ENCODE results near the gene OCA2.

Gene OCA2

DNA sequence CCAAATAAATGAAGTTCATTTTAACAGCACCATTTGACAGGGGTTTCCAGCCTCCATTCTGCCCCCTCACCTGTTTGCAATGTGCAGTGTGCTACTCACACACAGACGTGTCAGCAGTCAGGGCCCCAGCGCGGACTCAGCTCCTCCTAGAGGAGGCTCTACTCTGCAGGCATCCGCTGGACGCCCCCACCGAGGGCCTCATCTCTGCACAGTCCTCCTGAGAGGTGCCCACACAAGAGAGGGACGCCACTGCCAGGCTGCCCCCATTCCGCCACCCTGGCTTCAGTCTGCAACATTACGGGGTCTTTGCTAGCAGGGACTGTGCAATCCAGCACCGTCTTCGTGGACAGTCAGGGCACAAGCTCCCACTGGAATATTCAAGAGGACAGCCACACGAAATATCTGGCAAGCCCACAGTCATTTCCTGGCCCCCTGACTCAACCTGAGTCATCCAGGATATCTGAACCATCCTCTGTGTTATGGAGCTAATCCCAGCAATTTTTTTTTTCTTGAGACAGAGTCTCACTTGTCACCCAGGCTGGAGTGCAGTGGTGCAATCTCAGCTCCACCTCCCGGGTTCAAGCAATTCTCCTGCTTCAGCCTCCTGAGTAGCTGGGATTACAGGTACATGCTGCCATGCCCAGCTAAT lies 255.0 kb downstream of the OCA2 start:
- TF ChIP-seq, protein P1, sequence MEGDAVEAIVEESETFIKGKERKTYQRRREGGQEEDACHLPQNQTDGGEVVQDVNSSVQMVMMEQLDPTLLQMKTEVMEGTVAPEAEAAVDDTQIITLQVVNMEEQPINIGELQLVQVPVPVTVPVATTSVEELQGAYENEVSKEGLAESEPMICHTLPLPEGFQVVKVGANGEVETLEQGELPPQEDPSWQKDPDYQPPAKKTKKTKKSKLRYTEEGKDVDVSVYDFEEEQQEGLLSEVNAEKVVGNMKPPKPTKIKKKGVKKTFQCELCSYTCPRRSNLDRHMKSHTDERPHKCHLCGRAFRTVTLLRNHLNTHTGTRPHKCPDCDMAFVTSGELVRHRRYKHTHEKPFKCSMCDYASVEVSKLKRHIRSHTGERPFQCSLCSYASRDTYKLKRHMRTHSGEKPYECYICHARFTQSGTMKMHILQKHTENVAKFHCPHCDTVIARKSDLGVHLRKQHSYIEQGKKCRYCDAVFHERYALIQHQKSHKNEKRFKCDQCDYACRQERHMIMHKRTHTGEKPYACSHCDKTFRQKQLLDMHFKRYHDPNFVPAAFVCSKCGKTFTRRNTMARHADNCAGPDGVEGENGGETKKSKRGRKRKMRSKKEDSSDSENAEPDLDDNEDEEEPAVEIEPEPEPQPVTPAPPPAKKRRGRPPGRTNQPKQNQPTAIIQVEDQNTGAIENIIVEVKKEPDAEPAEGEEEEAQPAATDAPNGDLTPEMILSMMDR (IDR thresholded peaks at IDR 0.05; ENCODE audit: low read length) = no peak
- no peak for TF ChIP-seq EZH2 (IDR thresholded peaks at IDR 0.05; ENCODE audit: borderline replicate concordance, low read length)

DNA sequence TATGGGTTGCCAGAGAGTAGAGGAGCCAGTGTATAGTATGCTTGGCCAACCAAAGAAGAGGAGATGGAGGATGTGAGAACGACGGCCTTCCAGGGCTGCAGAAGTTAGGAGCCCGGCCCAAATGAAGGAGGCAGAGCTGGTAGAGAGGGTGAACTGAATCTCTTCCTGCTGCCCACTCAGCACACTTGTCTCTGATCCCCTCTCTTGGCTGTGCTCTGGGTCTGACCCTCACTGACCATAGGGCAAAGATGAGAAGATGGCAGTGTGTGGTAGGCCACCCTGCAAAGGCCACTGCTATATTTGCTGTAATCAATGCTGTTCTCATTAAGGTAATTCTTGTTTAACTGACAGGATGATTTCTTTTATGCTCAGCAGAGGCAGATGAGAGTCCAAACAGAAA lies 256.0 kb downstream of the OCA2 start:
- no peak overlapping the region for H3K4me3 ChIP-seq (ENCODE audit: low read depth, low read length, poor library complexity, severe bottlenecking)
- H3K36me3 ChIP-seq (ENCODE audit: insufficient read depth, low read length) = no peaks in the 10 kb centered on the region
- TF ChIP-seq EZH2 (IDR thresholded peaks at IDR 0.05; ENCODE audit: borderline replicate concordance, low read length) = no peak
- TF ChIP-seq, protein P1 (IDR thresholded peaks at IDR 0.05; ENCODE audit: low read length) = no peak
- H3K9me3 ChIP-seq (ENCODE audit: low read length) = no peaks in the 10 kb centered on the region
- no peaks in the 10 kb centered on the region for H3K9me2 ChIP-seq (ENCODE audit: low read depth, low read length)
- H3K9ac ChIP-seq (ENCODE audit: low read length) = no peak overlapping the region
- H3F3A ChIP-seq (ENCODE audit: insufficient read depth, low read length) = no peaks in the 10 kb centered on the region
- no peaks in the 10 kb centered on the region for H3K4me1 ChIP-seq (ENCODE audit: insufficient read depth, low read length, severe bottlenecking)
- H3K27me3 ChIP-seq (ENCODE audit: insufficient read depth, low read length) = no peaks in the 10 kb centered on the region
- H3K79me2 ChIP-seq (ENCODE audit: insufficient read depth, low read length) = no peaks in the 10 kb centered on the region
- no peaks in the 10 kb centered on the region for H4K20me1 ChIP-seq (ENCODE audit: insufficient read depth, low read length)
- H3K27ac ChIP-seq (ENCODE audit: low read depth, low read length, poor library complexity, severe bottlenecking) = no peak overlapping the region
- no peak overlapping the region for H3K4me2 ChIP-seq (ENCODE audit: low read length)
- H2AFZ ChIP-seq (ENCODE audit: low read length) = no peak overlapping the region

More for the DNA sequence above, 255.0 kb downstream of the OCA2 start:
- no peaks in the 10 kb centered on the region for H3F3A ChIP-seq (ENCODE audit: insufficient read depth, low read length)
- H2AFZ ChIP-seq (ENCODE audit: low read length) = no peak overlapping the region
- no peaks in the 10 kb centered on the region for H4K20me1 ChIP-seq (ENCODE audit: insufficient read depth, low read length)
- H3K4me3 ChIP-seq (ENCODE audit: low read depth, low read length, poor library complexity, severe bottlenecking) = no peak overlapping the region
- H3K27me3 ChIP-seq (ENCODE audit: insufficient read depth, low read length) = no peaks in the 10 kb centered on the region; the same call in 1 of the 2 replicates
- H3K4me1 ChIP-seq (ENCODE audit: insufficient read depth, low read length, severe bottlenecking) = no peaks in the 10 kb centered on the region
- no peaks in the 10 kb centered on the region for H3K9me3 ChIP-seq (ENCODE audit: low read length)
- no peaks in the 10 kb centered on the region for H3K36me3 ChIP-seq (ENCODE audit: insufficient read depth, low read length)
- H3K9me2 ChIP-seq (ENCODE audit: low read depth, low read length) = no peaks in the 10 kb centered on the region
- no peaks in the 10 kb centered on the region for H3K79me2 ChIP-seq (ENCODE audit: insufficient read depth, low read length)
- H3K27ac ChIP-seq (ENCODE audit: low read depth, low read length, poor library complexity, severe bottlenecking) = no peak overlapping the region
- H3K9ac ChIP-seq (ENCODE audit: low read length) = no peak overlapping the region
- no peak overlapping the region for H3K4me2 ChIP-seq (ENCODE audit: low read length)

DNA sequence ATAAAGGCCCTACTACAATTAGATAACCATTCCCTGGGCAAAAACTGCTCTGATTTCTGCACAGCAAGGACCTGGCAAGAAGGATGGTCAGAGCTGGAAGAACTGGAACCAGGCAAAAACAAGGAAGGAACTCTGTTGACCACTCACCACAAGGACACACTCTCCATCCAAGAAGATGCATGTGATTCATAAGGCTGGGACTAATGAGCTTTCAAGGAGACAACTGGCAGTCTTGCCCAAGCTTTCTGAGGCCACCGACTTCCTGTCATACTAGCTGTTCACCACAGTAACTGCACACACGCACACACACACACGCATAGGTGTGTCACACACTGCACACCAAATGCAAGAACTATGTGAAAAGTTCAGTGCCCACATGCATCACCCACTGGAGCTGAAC lies 256.6 kb downstream of the OCA2 start:
- Histone ChIP-seq H3K79me2 (ENCODE audit: insufficient read depth, low read length) (no peaks in the 10 kb centered on the region), H3K4me1 (ENCODE audit: insufficient read depth, low read length, severe bottlenecking) (no peaks in the 10 kb centered on the region), H3K4me2 (ENCODE audit: low read length) (no peak overlapping the region), H3F3A (ENCODE audit: insufficient read depth, low read length) (no peaks in the 10 kb centered on the region), H4K20me1 (ENCODE audit: insufficient read depth, low read length) (no peaks in the 10 kb centered on the region), H3K9me2 (ENCODE audit: low read depth, low read length) (no peaks in the 10 kb centered on the region), H2AFZ (ENCODE audit: low read length) (no peak overlapping the region), H3K27ac (ENCODE audit: low read depth, low read length, poor library complexity, severe bottlenecking) (no peak overlapping the region), H3K4me3 (ENCODE audit: low read depth, low read length, poor library complexity, severe bottlenecking) (no peak overlapping the region), H3K27me3 (ENCODE audit: insufficient read depth, low read length) (no peaks in the 10 kb centered on the region), H3K9ac (ENCODE audit: low read length) (no peak overlapping the region), H3K9me3 (ENCODE audit: low read length) (no peaks in the 10 kb centered on the region), H3K36me3 (ENCODE audit: insufficient read depth, low read length) (no peaks in the 10 kb centered on the region)
- TF ChIP-seq, protein P1 (IDR thresholded peaks at IDR 0.05; ENCODE audit: low read length) = no peak
- TF ChIP-seq EZH2 (IDR thresholded peaks at IDR 0.05; ENCODE audit: borderline replicate concordance, low read length) = no peak
